Retinal pigment epithelial cell (primary cell): ENCODE data around the gene ACTL9.
"Not testable (repeated sequence)": the region's sequence is repeated elsewhere in the genome, so short reads cannot be mapped to it uniquely, and the experiment has no call there.

Experiments
- DNase-seq: peaks from one replicate; pipeline ENCODE4 v3.0.0-alpha.2; 2010; ENCODE audit warnings: low read depth
- H3K4me3 ChIP-seq: 2 replicates; pipeline ENCODE4 v1.5.1; 2011; ENCODE audit warnings: mild to moderate bottlenecking, low read length, control low read depth, moderate library complexity
- CTCF ChIP-seq: conservative IDR thresholded peaks from 2 replicates; pipeline ENCODE4 v1.5.1; 2011; ENCODE audit warnings: low read depth, low read length, control low read depth, inconsistent platforms

The ACTL9 gene

DNA sequence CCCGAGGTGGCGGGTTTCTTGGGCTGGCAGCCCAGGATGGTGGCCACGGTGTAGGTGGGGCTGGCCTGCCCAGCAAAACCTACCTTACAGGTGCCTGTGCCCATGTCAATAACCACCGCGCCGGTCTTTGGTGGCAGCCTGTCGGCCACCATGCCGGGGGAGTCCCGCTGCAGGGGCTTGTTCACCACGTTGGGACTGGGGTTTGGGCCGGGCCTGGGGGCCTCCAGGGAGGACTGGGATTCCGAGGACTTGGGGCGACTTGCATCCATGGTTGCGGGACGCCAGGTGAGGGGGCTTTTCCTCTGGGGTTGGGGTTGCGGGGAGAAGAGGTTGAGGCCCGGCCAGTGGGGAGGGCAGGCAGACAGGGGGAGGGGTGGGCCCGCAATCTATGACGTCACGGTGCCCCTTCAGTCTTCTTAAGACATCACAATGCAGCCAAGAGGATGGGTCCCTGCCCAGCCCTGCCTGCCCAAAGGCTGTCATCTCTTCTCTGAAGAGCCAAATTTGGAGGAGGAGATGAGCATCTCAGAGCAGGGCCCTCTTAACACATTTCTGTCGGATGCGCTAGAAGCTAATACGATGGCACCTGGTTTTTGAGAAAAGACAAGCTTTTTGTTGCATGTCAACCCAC, at the start of gene ACTL9:
TSS of gene ACTL9 (minus strand) at position 363 of the 631 bp plus-strand sequence. CDS start at position 269, 94 bp downstream.
- no peak within 1 kb of the TSS for H3K4me3 ChIP-seq
- no peak for DNase-seq
- no peak for TF ChIP-seq CTCF

DNA sequence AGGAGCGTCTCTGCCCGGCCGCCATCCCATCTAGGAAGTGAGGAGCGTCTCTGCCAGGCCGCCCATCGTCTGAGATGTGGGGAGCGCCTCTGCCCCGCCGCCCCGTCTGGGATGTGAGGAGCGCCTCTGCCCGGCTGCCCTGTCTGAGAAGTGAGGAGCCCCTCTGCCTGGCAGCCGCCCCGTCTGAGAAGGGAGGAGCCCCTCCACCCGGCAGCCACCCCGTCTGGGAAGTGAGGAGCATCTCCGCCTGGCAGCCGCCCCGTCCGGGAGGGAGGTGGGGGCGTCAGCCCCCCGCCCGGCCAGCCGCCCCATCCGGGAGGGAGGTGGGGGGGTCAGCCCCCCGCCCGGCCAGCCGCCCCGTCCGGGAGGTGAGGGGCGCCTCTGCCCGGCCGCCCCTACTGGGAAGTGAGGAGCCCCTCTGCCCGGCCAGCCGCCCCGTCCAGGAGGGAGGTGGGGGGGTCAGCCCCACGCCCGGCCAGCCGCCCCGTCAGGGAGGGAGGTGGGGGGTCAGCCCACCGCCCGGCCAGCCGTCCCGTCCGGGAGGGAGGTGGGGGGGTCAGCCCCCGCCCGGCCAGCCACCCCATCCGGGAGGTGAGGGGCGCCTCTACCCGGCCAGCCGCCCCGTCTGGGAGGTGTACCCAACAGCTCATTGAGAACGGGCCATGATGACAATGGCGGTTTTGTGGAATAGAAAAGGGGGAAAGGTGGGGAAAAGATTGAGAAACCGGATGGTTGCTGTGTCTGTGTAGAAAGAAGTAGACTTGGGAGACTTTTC, 40.9 kb upstream of the ACTL9 start:
- not testable (repeated sequence) for DNase-seq, H3K4me3 ChIP-seq

GRCh38 chr19:8738377-8738776, 39.8 kb upstream of the ACTL9 start:
- TF ChIP-seq CTCF, result no peak
- DNase-seq, result no peak

DNA sequence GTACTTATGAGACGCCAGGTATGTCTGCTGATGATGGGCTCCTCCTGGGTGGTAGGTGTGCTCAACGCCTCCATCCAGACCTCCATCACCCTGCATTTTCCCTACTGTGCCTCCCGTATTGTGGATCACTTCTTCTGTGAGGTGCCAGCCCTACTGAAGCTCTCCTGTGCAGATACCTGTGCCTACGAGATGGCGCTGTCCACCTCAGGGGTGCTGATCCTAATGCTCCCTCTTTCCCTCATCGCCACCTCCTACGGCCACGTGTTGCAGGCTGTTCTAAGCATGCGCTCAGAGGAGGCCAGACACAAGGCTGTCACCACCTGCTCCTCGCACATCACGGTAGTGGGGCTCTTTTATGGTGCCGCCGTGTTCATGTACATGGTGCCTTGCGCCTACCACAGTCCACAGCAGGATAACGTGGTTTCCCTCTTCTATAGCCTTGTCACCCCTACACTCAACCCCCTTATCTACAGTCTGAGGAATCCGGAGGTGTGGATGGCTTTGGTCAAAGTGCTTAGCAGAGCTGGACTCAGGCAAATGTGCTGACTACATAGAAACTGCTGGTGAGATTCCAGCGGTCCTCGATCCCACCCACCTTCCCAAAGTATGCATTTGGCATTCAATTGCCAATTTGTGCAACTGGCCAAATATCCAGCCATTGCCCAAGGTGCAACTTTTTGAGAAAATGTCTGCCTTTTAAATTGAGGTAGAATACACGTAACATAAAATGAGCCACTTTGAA, 33.0 kb upstream of the ACTL9 start:
- H3K4me3 ChIP-seq, result no peak overlapping the region
- no peak for DNase-seq
- no peak for TF ChIP-seq CTCF

More at GRCh38 chr19:8738377-8738776, 39.8 kb upstream of the ACTL9 start:
- no peak overlapping the region for H3K4me3 ChIP-seq

GRCh38 chr19:8724276-8724675, 25.7 kb upstream of the ACTL9 start:
- TF ChIP-seq CTCF, result no peak
- no peak for DNase-seq

GRCh38 chr19:8722032-8722431, 23.4 kb upstream of the ACTL9 start:
- no peak overlapping the region for H3K4me3 ChIP-seq
- TF ChIP-seq CTCF, result no peak
- DNase-seq, result no peak

More at GRCh38 chr19:8724276-8724675, 25.7 kb upstream of the ACTL9 start:
- no peak overlapping the region for H3K4me3 ChIP-seq

DNA sequence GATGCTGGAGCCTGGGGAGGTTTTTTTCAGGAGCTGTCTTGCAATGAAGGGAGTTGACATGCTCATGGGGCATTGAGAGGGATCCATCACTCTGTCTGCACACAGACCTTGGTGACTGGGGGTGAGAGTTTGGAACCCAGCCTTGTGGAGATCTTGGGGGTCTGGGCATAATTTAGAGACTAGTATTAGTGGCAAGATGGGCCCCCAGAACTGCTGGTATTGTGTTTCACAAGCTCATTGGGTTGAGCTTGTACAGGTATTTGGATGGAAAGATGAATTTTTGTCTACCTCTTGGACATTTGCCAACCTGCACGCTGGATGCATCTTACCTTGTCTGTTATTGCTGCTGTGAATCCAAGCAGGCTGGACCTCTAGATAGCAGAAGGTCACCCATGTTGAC, 22.7 kb upstream of the ACTL9 start, which contains the start of gene OR2Z1:
TSS of gene OR2Z1 (plus strand) at position 301 of the 400 bp plus-strand sequence. CDS start 9,395 bp downstream, outside the sequence.
- H3K4me3 ChIP-seq, result no peak within 1 kb of the TSS
- DNase-seq, result no peak
- TF ChIP-seq CTCF, result no peak

DNA sequence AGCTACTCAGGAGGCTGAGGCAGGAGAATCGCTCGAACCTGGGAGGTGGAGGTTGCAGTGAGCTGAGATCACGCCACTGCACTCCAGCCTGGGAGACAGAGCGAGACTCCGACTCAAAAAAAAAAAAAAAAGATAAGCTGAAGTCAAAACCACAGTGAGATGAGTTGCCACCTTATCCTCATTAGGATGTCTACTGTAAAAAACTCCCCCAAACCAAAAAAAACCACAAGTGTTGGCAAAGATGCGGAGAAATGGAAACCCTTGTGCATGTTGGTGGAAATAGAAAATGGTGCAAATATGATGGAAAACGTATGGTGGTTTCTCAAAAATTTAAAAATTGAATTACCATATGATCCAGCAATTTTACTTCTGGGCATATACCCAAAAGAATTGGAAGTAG, 11.7 kb upstream of the ACTL9 start:
- not testable (repeated sequence) for DNase-seq, H3K4me3 ChIP-seq
